Right atrium auricular region (tissue), 2 donors: ENCODE measurements around the gene UBE3B. TPM values are rescaled to one million over a fixed set of nuclear protein-coding genes. Genes with fewer than 3 reads are reported as not detected.

ENCODE experiments used
- DNase-seq: peaks from one replicate; pipeline ENCODE4 v3.0.0-alpha.2; 2019; ENCODE audit warnings: low spot score
- H3K27ac ChIP-seq, 2 donors: fragments of 200-600 bp; sonication (generic); 1 replicate in 1 of 2; 2 replicates in 1 of 2; pipeline ENCODE4 v1.5.1; 2016 to 2019
- H3K27me3 ChIP-seq, 2 donors: fragments of 200-600 bp; sonication (generic); one replicate each; pipeline versions ENCODE4 v1.5.1 to v1.6.0; 2017 to 2019
- H3K36me3 ChIP-seq: fragments of 200-600 bp; sonication (generic); one replicate; pipeline ENCODE4 v1.5.1; 2016
- H3K4me1 ChIP-seq, 2 donors: fragments of 200-600 bp; sonication (generic); one replicate each; pipeline versions ENCODE4 v1.5.1 to v1.6.0; 2017 to 2019
- H3K4me3 ChIP-seq, 2 donors: fragments of 200-600 bp; sonication (generic); 1 replicate in 1 of 2; 2 replicates in 1 of 2; pipeline ENCODE4 v1.5.1; 2017 to 2019; ENCODE audit warnings: mild to moderate bottlenecking in 1 of 2, moderate library complexity in 1 of 2
- H3K9me3 ChIP-seq, 2 donors: fragments of 200-600 bp; sonication (generic); one replicate each; pipeline ENCODE4 v1.5.1; 2019
- CTCF ChIP-seq, 2 donors: fragments of 200-600 bp; sonication (generic); IDR thresholded peaks; one replicate each; pipeline ENCODE4 v1.5.1; 2019; ENCODE audit warnings: antibody characterized with exemption in 2 of 2
- total RNA-seq, 2 donors: library from RNA; depleted of rRNA; stranded (reverse); fragments of >200 nt; gene quantifications; one replicate each; pipeline ENCODE4 v1.1.0, GENCODE V29; 2016

UBE3B gene
- total RNA-seq, 2 donors from 2014 or later, result 41.7 to 71.8 TPM

GRCh38 chr12:109580684-109581333 is 103.4 kb downstream of the UBE3B start:
- H3K9me3 ChIP-seq, result no peaks in the 10 kb centered on the region
- no peak overlapping the region for H3K4me3 ChIP-seq
- H3K36me3 ChIP-seq, result peaks cover 56% of the 10 kb centered on the region
- DNase-seq, result no peak
- TF ChIP-seq CTCF (IDR thresholded peaks at IDR 0.05), result no peak
- H3K4me1 ChIP-seq, result no peaks in the 10 kb centered on the region
- H3K27ac ChIP-seq, result no peak overlapping the region
- no peaks in the 10 kb centered on the region for H3K27me3 ChIP-seq

GRCh38 chr12:109581334-109581691 is 103.9 kb downstream of the UBE3B start:
- H3K9me3 ChIP-seq, result no peaks in the 10 kb centered on the region
- no peak overlapping the region for H3K27ac ChIP-seq
- H3K4me1 ChIP-seq, result no peaks in the 10 kb centered on the region
- TF ChIP-seq CTCF (IDR thresholded peaks at IDR 0.05), result no peak
- peaks cover 51% of the 10 kb centered on the region for H3K36me3 ChIP-seq
- no peak overlapping the region for H3K4me3 ChIP-seq
- no peak for DNase-seq
- no peaks in the 10 kb centered on the region for H3K27me3 ChIP-seq

GRCh38 chr12:109581856-109582255 is 104.4 kb downstream of the UBE3B start:
- Histone ChIP-seq H3K36me3 (peaks cover 50% of the 10 kb centered on the region), H3K9me3 (no peaks in the 10 kb centered on the region), H3K4me3 (no peak overlapping the region), H3K4me1 (no peaks in the 10 kb centered on the region), H3K27ac (no peak overlapping the region), H3K27me3 (no peaks in the 10 kb centered on the region)
- no peak for DNase-seq
- no peak for TF ChIP-seq CTCF (IDR thresholded peaks at IDR 0.05)

- no peak for TF ChIP-seq CTCF (IDR thresholded peaks at IDR 0.05)
- no peak for DNase-seq
Observed at GRCh38 chr12:109582636-109583035, 105.2 kb downstream of the UBE3B start.

GRCh38 chr12:109583733-109584132 is 106.3 kb downstream of the UBE3B start:
- Histone ChIP-seq H3K27ac (no peak overlapping the region), H3K4me1 (no peaks in the 10 kb centered on the region), H3K27me3 (no peaks in the 10 kb centered on the region), H3K36me3 (peaks cover 31% of the 10 kb centered on the region), H3K9me3 (no peaks in the 10 kb centered on the region), H3K4me3 (no peak overlapping the region)
- TF ChIP-seq CTCF (IDR thresholded peaks at IDR 0.05), result no peak
- DNase-seq, result no peak

More at GRCh38 chr12:109582636-109583035, 105.2 kb downstream of the UBE3B start:
- peaks cover 42% of the 10 kb centered on the region for H3K36me3 ChIP-seq
- H3K9me3 ChIP-seq, result no peaks in the 10 kb centered on the region
- no peaks in the 10 kb centered on the region for H3K27me3 ChIP-seq
- H3K27ac ChIP-seq, result no peak overlapping the region
- no peaks in the 10 kb centered on the region for H3K4me1 ChIP-seq
- H3K4me3 ChIP-seq, result no peak overlapping the region

Other genes with a start within 250 kb of the UBE3B start
- not detected for gene FOXN4, start 168.3 kb upstream of the UBE3B start, total RNA-seq
- under 1 TPM; 0.16 to 0.63 TPM for gene MYO1H, start 129.7 kb upstream of the UBE3B start, total RNA-seq
- gene KCTD10, start 334 bp upstream of the UBE3B start, total RNA-seq, result 10 to 100 TPM; 34.4 to 55.9 TPM
- 10 to 100 TPM; 30.3 to 53.1 TPM for gene MMAB, start 95.9 kb downstream of the UBE3B start, total RNA-seq
- 1 to 10 TPM; 5.5 to 7.5 TPM for gene MVK, start 96.2 kb downstream of the UBE3B start, total RNA-seq
- gene FAM222A, start 236.2 kb downstream of the UBE3B start, total RNA-seq, result 10 to 100 TPM; 23.6 to 32.4 TPM